GM12878 (cell line): ENCODE data around the gene IL20RB. TPM values are rescaled to one million over a fixed set of nuclear protein-coding genes. Genes with fewer than 3 reads are reported as not detected.

ENCODE experiments used
- ATAC-seq: fragments of 200-7000 bp; cut with Tn5 transposase; 3 replicates; pipeline ENCODE4 v1.9.1; 2020; ENCODE audit warnings: mild to moderate bottlenecking, moderate library complexity
- BruUV-seq: library from RNA; stranded (reverse); fragments of 400-500 nt; replicated peaks from 2 replicates; lab custom pipeline; 2021; lab: Mats Ljungman, UMichigan
- CTCF ChIA-PET: fragments of 300-600 bp; sonication (Branson Sonifier 250); formaldehyde crosslinking; extraction: SDS; loops from one replicate; lab custom pipeline; 2021; ENCODE audit warnings: inconsistent platforms; lab: Yijun Ruan, JAX
- POLR2A ChIA-PET: fragments of 350-600 bp; formaldehyde crosslinking; extraction: SDS; loops from one replicate; lab custom pipeline; 2021; ENCODE audit warnings: inconsistent platforms; lab: Charles Lee
- RAD21 ChIA-PET: fragments of 300-600 bp; sonication (Branson Sonifier 250); formaldehyde crosslinking; loops from one replicate; lab custom pipeline; 2023; ENCODE audit warnings: antibody characterized with exemption; ENCODE audit not compliant: unreplicated experiment; lab: Charles Lee
- SMC1A ChIA-PET: fragments of 300-600 bp; sonication (Branson Sonifier 250); formaldehyde crosslinking; loops from one replicate; lab custom pipeline; 2023; ENCODE audit not compliant: unreplicated experiment, uncharacterized antibody; lab: Charles Lee
- DNase-seq: peaks from one replicate; pipeline ENCODE4 v3.0.0-alpha.2; 2011; ENCODE audit warnings: low read depth, low spot score
- FAIRE-seq: peaks from 3 replicates; lab custom pipeline; 2011; peaks lifted over from hg19 to GRCh38; lab: Jason Lieb, UNC
- H2AFZ ChIP-seq: 2 replicates; pipeline ENCODE4 v1.6.0; 2011; ENCODE audit warnings: low read depth, low read length, control low read depth; ENCODE audit not compliant: control insufficient read depth
- H3K27ac ChIP-seq: 2 replicates; pipeline ENCODE4 v1.5.1; 2011; ENCODE audit warnings: control low read depth; ENCODE audit not compliant: control insufficient read depth, insufficient read depth
- H3K27me3 ChIP-seq, 2 experiments: replicated peaks in 1 of 2; 2 replicates each; pipeline versions ENCODE4 v1.6.0 to v1.6.1; 2011; ENCODE audit warnings: low read length in 1 of 2; ENCODE audit not compliant: control insufficient read depth in 2 of 2, insufficient read depth in 2 of 2
- H3K36me3 ChIP-seq, 2 experiments: 2 replicates each; pipeline ENCODE4 v1.5.1; 2011; ENCODE audit warnings: low read length in 1 of 2; ENCODE audit not compliant: control insufficient read depth in 2 of 2, insufficient read depth in 2 of 2
- H3K4me1 ChIP-seq: 2 replicates; pipeline ENCODE4 v1.6.1; 2011; ENCODE audit warnings: mild to moderate bottlenecking, low read length, moderate library complexity, mixed read lengths; ENCODE audit not compliant: control insufficient read depth, insufficient read depth
- H3K4me2 ChIP-seq: 2 replicates; pipeline ENCODE4 v1.6.0; 2011; ENCODE audit warnings: control low read depth; ENCODE audit not compliant: control insufficient read depth, insufficient read depth
- H3K4me3 ChIP-seq: fragments of 200-600 bp; sonication (generic); 2 replicates; pipeline ENCODE4 v1.5.1; 2016
- H3K79me2 ChIP-seq: 2 replicates; pipeline ENCODE4 v1.6.0; 2011; ENCODE audit warnings: low read length; ENCODE audit not compliant: control insufficient read depth, insufficient read depth
- H3K9ac ChIP-seq: 2 replicates; pipeline ENCODE4 v1.8.0; 2011; ENCODE audit warnings: low read length, control low read depth, mixed read lengths; ENCODE audit not compliant: control insufficient read depth, insufficient read depth
- H3K9me3 ChIP-seq: replicated peaks from 3 replicates; pipeline ENCODE4 v1.5.1; 2011; ENCODE audit warnings: mild to moderate bottlenecking, low read length; ENCODE audit not compliant: control insufficient read depth, insufficient read depth
- H4K20me1 ChIP-seq: 2 replicates; pipeline ENCODE4 v1.6.0; 2011; ENCODE audit not compliant: control insufficient read depth, insufficient read depth
- ASH2L ChIP-seq: fragments of 300-600, 200-600 bp; sonication (generic); IDR thresholded peaks from 2 replicates; pipeline ENCODE4 v1.6.1; 2017; ENCODE audit warnings: low read depth, mild to moderate bottlenecking, borderline replicate concordance
- CBX3 ChIP-seq: fragments of 200-600 bp; sonication (generic); IDR thresholded peaks from 2 replicates; pipeline ENCODE4 v1.6.1; 2016; ENCODE audit warnings: low read depth, borderline replicate concordance
- GATAD2B ChIP-seq: fragments of 450-650 bp; conservative IDR thresholded peaks from 2 replicates; pipeline ENCODE4 v1.6.1; 2017; ENCODE audit warnings: low read depth, mild to moderate bottlenecking, moderate library complexity
- IKZF1 ChIP-seq: fragments of 450-650 bp; conservative IDR thresholded peaks from 2 replicates; pipeline ENCODE4 v1.6.1; 2017; ENCODE audit warnings: antibody characterized with exemption, mild to moderate bottlenecking
- JUNB ChIP-seq: IDR thresholded peaks from 2 replicates; pipeline ENCODE4 v1.6.1; 2016; ENCODE audit warnings: antibody characterized with exemption, mild to moderate bottlenecking
- LARP7 ChIP-seq: fragments of 450-650 bp; IDR thresholded peaks from 2 replicates; pipeline ENCODE4 v1.6.1; 2017; ENCODE audit warnings: mild to moderate bottlenecking
- NFXL1 ChIP-seq: fragments of 450-650 bp; IDR thresholded peaks from 2 replicates; pipeline ENCODE4 v1.6.1; 2017; ENCODE audit warnings: antibody characterized with exemption, mild to moderate bottlenecking, borderline replicate concordance
- NFYA ChIP-seq: IDR thresholded peaks from 2 replicates; pipeline ENCODE4 v1.6.1; 2011; ENCODE audit warnings: low read depth, mild to moderate bottlenecking, low read length, improper control_type of control experiment, borderline replicate concordance
- NR2C1 ChIP-seq: fragments of 450-650 bp; IDR thresholded peaks from 2 replicates; pipeline ENCODE4 v1.6.1; 2017; ENCODE audit warnings: antibody characterized with exemption, mild to moderate bottlenecking, moderate library complexity
- POLR2AphosphoS2 ChIP-seq: IDR thresholded peaks from 2 replicates; pipeline ENCODE4 v1.6.1; 2011; ENCODE audit warnings: low read depth, mild to moderate bottlenecking, low read length, improper control_type of control experiment, moderate library complexity
- RB1 ChIP-seq: fragments of 450-650 bp; formaldehyde crosslinking; IDR thresholded peaks from 2 replicates; pipeline ENCODE4 v1.6.1; 2017; ENCODE audit warnings: mild to moderate bottlenecking, borderline replicate concordance
- RCOR1 ChIP-seq: conservative IDR thresholded peaks from 2 replicates; pipeline ENCODE4 v1.6.1; 2012; ENCODE audit warnings: low read depth, low read length, improper control_type of control experiment
- RELA ChIP-seq: fragments of 450-650 bp; IDR thresholded peaks from 2 replicates; pipeline ENCODE4 v1.8.0; 2014; ENCODE audit warnings: borderline replicate concordance; ENCODE audit not compliant: partially characterized antibody
- RELB ChIP-seq: fragments of 450-650 bp; IDR thresholded peaks from 2 replicates; pipeline ENCODE4 v1.6.1; 2017; ENCODE audit warnings: low read depth, mild to moderate bottlenecking, moderate library complexity
- ZNF217 ChIP-seq: fragments of 450-650 bp; IDR thresholded peaks from 2 replicates; pipeline ENCODE4 v1.6.1; 2017; ENCODE audit warnings: antibody characterized with exemption, mild to moderate bottlenecking
- WGBS: methylation state at CpG from one replicate; pipeline ENCODE4 v1.1.6; 2016; ENCODE audit warnings: low lambda C conversion rate; ENCODE audit not compliant: insufficient replicate concordance, insufficient coverage; ENCODE audit errors: missing lambda C conversion rate; 5-methylcytosine and 5-hydroxymethylcytosine counted together
- in situ Hi-C: fragments of 300-500 bp; cut with MboI; formaldehyde crosslinking; loops from 9 replicates; pipeline ENCODE4 v1.14.3; 2018; ENCODE audit warnings: mixed read lengths
- intact Hi-C: fragments of 100-400 bp; cut with micrococcal nuclease; formaldehyde crosslinking; loops from one replicate; pipeline ENCODE4 v1.14.2; 2022; ENCODE audit not compliant: unreplicated experiment
- polyA plus RNA-seq, 11 experiments: library from polyadenylated mRNA; depleted of rRNA in 4 of 11; unstranded in 6 of 11; stranded (reverse) in 5 of 11; fragments of >200 nt; fragmentation: Nextera tagmentation in 4 of 11; fragmentation: Illumina TruSeq in 1 of 11; extraction: Ambion mirVana in 4 of 11; extraction: Trizol in 1 of 11; gene quantifications; 1 replicate in 1 of 11; 2 replicates in 10 of 11; pipeline versions ENCODE4 v1.2.1 to v1.2.3, GENCODE V29; 2011 to 2016; ENCODE audit warnings: inconsistent platforms in 2 of 11, missing spikeins in 2 of 11, low read depth in 1 of 11
- total RNA-seq, 4 experiments: library from RNA; depleted of rRNA in 3 of 4; stranded (reverse); fragments of >200 nt in 3 of 4; fragmentation: Illumina TruSeq in 1 of 4; extraction: Trizol in 1 of 4; gene quantifications; 2 replicates each; pipeline versions ENCODE4 v1.2.1 to v1.2.3, GENCODE V29; 2013 to 2021

IL20RB gene
- total and polyA plus RNA-seq, 10 of the 15 experiments (the other 5 are each of a cell fraction or from before 2014, with no cell fraction given): 0.21 to 1.1 (median 0.54) TPM

GRCh38 chr3:136937175-136937574, 20.6 kb upstream of the IL20RB start:
- H3K4me2 ChIP-seq: no peak overlapping the region
- ChIA-PET SMC1A (interaction anchor here (0.9 to 2.2 kb wide), 2 partner anchors 11 to 76 kb away, joined by 3 to 9 read pairs; partner anchors contain the start of gene NCK1), CTCF (no interaction called here), RAD21 (no interaction called here), POLR2A (interaction anchor here (2.1 kb wide), 1 partner anchor 75 kb away, joined by 7 read pairs; the partner anchor contains the start of gene NCK1)
- H3K4me1 ChIP-seq: peaks cover 15% of the 10 kb centered on the region
- in situ Hi-C loops (no loop called here), intact Hi-C loops (no loop called here)
- ATAC-seq (no peak), DNase-seq (no peak), FAIRE-seq (no peak)
- no peak overlapping the region for H2AFZ ChIP-seq
- H3K27me3 ChIP-seq: no peaks in the 10 kb centered on the region
- H3K36me3 ChIP-seq: peaks cover 0 to 3% of the 10 kb centered on the region in 2 experiments; a peak in 1 of 4 replicates
- no peak overlapping the region for H3K27ac ChIP-seq
- no peaks in the 10 kb centered on the region for H4K20me1 ChIP-seq
- WGBS: 100% methylated on average over 1 of the region's 1 CpG
- H3K79me2 ChIP-seq: peaks cover 46% of the 10 kb centered on the region
- H3K9ac ChIP-seq: no peak overlapping the region
- no peak overlapping the region for H3K4me3 ChIP-seq
- peaks cover 5% of the 10 kb centered on the region for H3K9me3 ChIP-seq
- TF ChIP-seq ASH2L (no peak), ZNF217 (0 out of 2 replicates have a peak, but pooled peaks have one; percentile 60)
- no TSS peak for BruUV-seq

DNA sequence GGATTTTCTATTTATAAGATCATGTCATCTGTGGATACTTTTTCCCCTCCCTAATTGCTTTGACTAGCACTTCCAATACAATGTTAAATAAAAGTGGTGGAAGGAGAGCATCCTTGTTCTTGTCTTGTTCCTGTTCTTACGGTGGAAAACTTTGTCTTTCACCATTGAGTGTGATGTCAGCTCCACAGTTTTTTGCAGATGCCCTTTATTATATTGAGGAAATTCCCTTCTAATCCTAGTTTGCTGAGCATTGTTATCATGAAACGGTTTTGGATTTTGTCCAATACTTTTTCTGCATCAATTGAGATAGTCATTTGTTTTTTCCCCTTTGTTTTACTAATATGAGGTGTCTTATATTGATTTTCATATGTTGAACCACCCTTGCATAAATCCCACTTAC, 19.9 kb upstream of the IL20RB start:
- no peak overlapping the region for H3K4me2 ChIP-seq
- DNase-seq (no peak), FAIRE-seq (no peak), ATAC-seq (no peak)
- SMC1A ChIA-PET: interaction anchor here (1.0 to 2.2 kb wide), 6 partner anchors 10 to 182 kb away, joined by 4 to 9 read pairs (median 8); partner anchors contain the start of gene NCK1
- no peak overlapping the region for H3K9ac ChIP-seq
- POLR2A ChIA-PET: interaction anchor here (1.3 to 2.1 kb wide), 2 partner anchors 76 to 185 kb away, joined by 4 to 7 read pairs; partner anchors contain the start of gene NCK1
- peaks cover 5% of the 10 kb centered on the region for H3K9me3 ChIP-seq
- in situ Hi-C loops: no loop called here
- peaks cover 15% of the 10 kb centered on the region for H3K4me1 ChIP-seq
- H3K27me3 ChIP-seq: no peaks in the 10 kb centered on the region
- no peak overlapping the region for H3K4me3 ChIP-seq
- RAD21 ChIA-PET: interaction anchor here (0.9 to 2.1 kb wide), 3 partner anchors 13 to 184 kb away, joined by 3 to 13 read pairs (median 12); partner anchors contain the start of genes NCK1 and STAG1
- 98% methylated on average over 2 of the region's 2 CpGs for whole genome bisulfite sequencing
- CTCF ChIA-PET: interaction anchor here (0.9 to 2.5 kb wide), 7 partner anchors 9 to 185 kb away, joined by 3 to 16 read pairs (median 4); partner anchors contain the start of genes NCK1 and STAG1
- H3K79me2 ChIP-seq: peaks cover 46% of the 10 kb centered on the region
- intact Hi-C loops: no loop called here
- H4K20me1 ChIP-seq: no peaks in the 10 kb centered on the region
- no TSS peak for BruUV-seq
- H3K27ac ChIP-seq: no peak overlapping the region
- peaks cover 0 to 3% of the 10 kb centered on the region in 2 experiments; a peak in 2 of 4 replicates for H3K36me3 ChIP-seq
- no peak overlapping the region for H2AFZ ChIP-seq
- TF ChIP-seq NFYA: no peak
- TF ChIP-seq RELA: no peak
- no peak for TF ChIP-seq POLR2AphosphoS2
- TF ChIP-seq LARP7: no peak
- no peak for TF ChIP-seq ZNF217
- TF ChIP-seq NFXL1: no peak
- TF ChIP-seq NR2C1: no peak
- no peak for TF ChIP-seq RB1
- no peak for TF ChIP-seq CBX3
- no peak for TF ChIP-seq RELB
- no peak for TF ChIP-seq GATAD2B
- TF ChIP-seq RCOR1: no peak
- TF ChIP-seq JUNB: no peak
- TF ChIP-seq IKZF1: no peak
